NCI-H2081 (cell line): ENCODE results near the gene CCNC.

Experiments
- DNase-seq, 2 experiments: peaks; one replicate each; lab custom pipeline; 2025; lab: John Stamatoyannopoulos, UW

Gene CCNC

GRCh38 chr6:99548706-99549105, 19.8 kb downstream of the CCNC start:
- DNase-seq: no peak

GRCh38 chr6:99547526-99547925, 20.9 kb downstream of the CCNC start:
- no peak for DNase-seq

- no peak for DNase-seq
These were observed 23.0 kb downstream of the CCNC start for GRCh38 chr6:99545442-99545841.

- DNase-seq: no peak
These were observed 24.5 kb downstream of the CCNC start for GRCh38 chr6:99543968-99544367.

GRCh38 chr6:99530627-99531026, 37.8 kb downstream of the CCNC start:
- DNase-seq: no peak

GRCh38 chr6:99522531-99522930, 45.9 kb downstream of the CCNC start:
- DNase-seq: no peak

- no peak for DNase-seq
These were observed 46.8 kb downstream of the CCNC start for GRCh38 chr6:99521633-99522151.

GRCh38 chr6:99520855-99521632, 47.4 kb downstream of the CCNC start:
- DNase-seq: peak; percentile 69 to 79

GRCh38 chr6:99519446-99519845, 49.0 kb downstream of the CCNC start:
- no peak for DNase-seq

- DNase-seq: peak in 1 of 2 experiments; percentile 3
These were observed 54.4 kb downstream of the CCNC start for GRCh38 chr6:99514089-99514488.

GRCh38 chr6:99512033-99512432, 56.4 kb downstream of the CCNC start:
- DNase-seq: no peak

- no peak for DNase-seq
These were observed 60.8 kb downstream of the CCNC start for GRCh38 chr6:99507648-99508047.

- DNase-seq: no peak
These were observed 66.7 kb downstream of the CCNC start for GRCh38 chr6:99501762-99502161.

- DNase-seq: no peak
These were observed 70.0 kb downstream of the CCNC start for GRCh38 chr6:99498421-99498820.

GRCh38 chr6:99495466-99495865, 73.0 kb downstream of the CCNC start:
- DNase-seq: no peak
